ENCODE data around the gene TMC4.
A peak's percentile ranks its signal among the peaks of the same experiment; 100 is the strongest.
"Not testable (repeated sequence)": the region's sequence is repeated elsewhere in the genome, so short reads cannot be mapped to it uniquely, and the experiment has no call there.

TMC4 gene

GRCh38 chr19:54173359-54173699 lies 369 bp upstream of the TMC4 start:
- peaks cover 9% of the 10 kb centered on the region for H3K36me3 Mint-ChIP-seq (ENCODE audit: low read depth)
- no peak for DNase-seq
- H3K4me1 Mint-ChIP-seq = peaks cover 21% of the 10 kb centered on the region
- no peak overlapping the region for H3K27ac Mint-ChIP-seq
- no peak overlapping the region for H3K4me3 Mint-ChIP-seq
- no peaks in the 10 kb centered on the region for H3K9me3 Mint-ChIP-seq
- TF ChIP-seq CTCF (IDR thresholded peaks at IDR 0.05) = no peak
- no peaks in the 10 kb centered on the region for H3K27me3 Mint-ChIP-seq (ENCODE audit: low read depth, poor library complexity)

GRCh38 chr19:54171736-54172431 lies 1.1 kb downstream of the TMC4 start:
- not testable (repeated sequence) for H3K27me3 Mint-ChIP-seq (ENCODE audit: low read depth, poor library complexity); H3K36me3 Mint-ChIP-seq (ENCODE audit: low read depth); H3K4me3 Mint-ChIP-seq

GRCh38 chr19:54169149-54169740 lies 3.7 kb downstream of the TMC4 start:
- H3K27ac Mint-ChIP-seq = no peak overlapping the region
- peaks cover 22% of the 10 kb centered on the region for H3K9me3 Mint-ChIP-seq
- peaks cover 5% of the 10 kb centered on the region for H3K36me3 Mint-ChIP-seq (ENCODE audit: low read depth)
- peaks cover 13% of the 10 kb centered on the region for H3K27me3 Mint-ChIP-seq (ENCODE audit: low read depth, poor library complexity)
- TF ChIP-seq CTCF (IDR thresholded peaks at IDR 0.05) = no peak
- H3K4me1 Mint-ChIP-seq = peaks cover 11% of the 10 kb centered on the region
- H3K4me3 Mint-ChIP-seq = no peak overlapping the region
- no peak for DNase-seq

More at GRCh38 chr19:54171736-54172431, 1.1 kb downstream of the TMC4 start:
- H3K9me3 Mint-ChIP-seq, DNase-seq: not testable (repeated sequence)
- H3K27ac Mint-ChIP-seq = peak overlapping the region; percentile 91
- peaks cover 17% of the 10 kb centered on the region for H3K4me1 Mint-ChIP-seq

- Mint-ChIP-seq H3K27me3 (ENCODE audit: low read depth, poor library complexity) (peaks cover 20% of the 10 kb centered on the region), H3K4me3 (no peak overlapping the region), H3K36me3 (ENCODE audit: low read depth) (peaks cover 14% of the 10 kb centered on the region), H3K4me1 (peaks cover 11% of the 10 kb centered on the region), H3K27ac (no peak overlapping the region), H3K9me3 (peaks cover 31% of the 10 kb centered on the region)
- DNase-seq = peak; percentile 99
- TF ChIP-seq CTCF (IDR thresholded peaks at IDR 0.05) = peak; percentile 78
These were observed 4.6 kb downstream of the TMC4 start for GRCh38 chr19:54168174-54168917.

GRCh38 chr19:54165222-54165621 lies 7.7 kb downstream of the TMC4 start:
- Mint-ChIP-seq H3K9me3 (peaks cover 59% of the 10 kb centered on the region), H3K4me1 (peaks cover 23% of the 10 kb centered on the region), H3K4me3 (no peak overlapping the region), H3K36me3 (ENCODE audit: low read depth) (peaks cover 29% of the 10 kb centered on the region), H3K27ac (no peak overlapping the region), H3K27me3 (ENCODE audit: low read depth, poor library complexity) (peaks cover 39% of the 10 kb centered on the region)
- no peak for TF ChIP-seq CTCF (IDR thresholded peaks at IDR 0.05)
- no peak for DNase-seq

GRCh38 chr19:54164369-54165068 lies 8.4 kb downstream of the TMC4 start:
- peaks cover 64% of the 10 kb centered on the region for H3K9me3 Mint-ChIP-seq
- TF ChIP-seq CTCF (IDR thresholded peaks at IDR 0.05) = no peak
- DNase-seq = peak; percentile 65
- peaks cover 30% of the 10 kb centered on the region for H3K4me1 Mint-ChIP-seq
- peaks cover 34% of the 10 kb centered on the region for H3K36me3 Mint-ChIP-seq (ENCODE audit: low read depth)
- peak overlapping the region; percentile 44 for H3K4me3 Mint-ChIP-seq
- H3K27ac Mint-ChIP-seq = no peak overlapping the region
- H3K27me3 Mint-ChIP-seq (ENCODE audit: low read depth, poor library complexity) = peaks cover 39% of the 10 kb centered on the region
